WI38 (cell line): ENCODE data around the gene RAB18.

Experiments used
- H3K4me3 ChIP-seq: 2 replicates; pipeline ENCODE4 v1.5.1; 2011; ENCODE audit warnings: low read depth, mild to moderate bottlenecking, control low read depth, low read length
- CTCF ChIP-seq: IDR thresholded peaks from 2 replicates; pipeline ENCODE4 v1.5.1; 2012; ENCODE audit warnings: low read depth, mild to moderate bottlenecking, control low read depth, low read length

Gene RAB18

GRCh38 chr10:27506280-27506679 lies 2.2 kb downstream of the RAB18 start:
- TF ChIP-seq CTCF: no peak
- no peak overlapping the region for H3K4me3 ChIP-seq

- no peak for TF ChIP-seq CTCF
- H3K4me3 ChIP-seq: no peak overlapping the region
Observed at GRCh38 chr10:27512548-27512947, 8.4 kb downstream of the RAB18 start.

- H3K4me3 ChIP-seq: no peak overlapping the region
- no peak for TF ChIP-seq CTCF
Observed at GRCh38 chr10:27513451-27514191, 9.5 kb downstream of the RAB18 start.

- TF ChIP-seq CTCF: no peak
- no peak overlapping the region for H3K4me3 ChIP-seq
Observed at GRCh38 chr10:27514243-27514642, 10.1 kb downstream of the RAB18 start.

- H3K4me3 ChIP-seq: no peak overlapping the region
- no peak for TF ChIP-seq CTCF
Observed at GRCh38 chr10:27518261-27518660, 14.2 kb downstream of the RAB18 start.

GRCh38 chr10:27525819-27526218 lies 21.7 kb downstream of the RAB18 start:
- H3K4me3 ChIP-seq: no peak overlapping the region

More at GRCh38 chr10:27525819-27526218, 21.7 kb downstream of the RAB18 start:
- no peak for TF ChIP-seq CTCF
